H1 (cell line): ENCODE results near the gene PLEKHG5. TPM values are rescaled to one million over a fixed set of nuclear protein-coding genes. Genes with fewer than 3 reads are reported as not detected.

Experiments used
- CTCF ChIA-PET: fragments of 300-600 bp; sonication (Branson Sonifier 250); formaldehyde crosslinking; loops from one replicate; lab custom pipeline; 2021; ENCODE audit not compliant: partially characterized antibody; lab: Charles Lee
- POLR2A ChIA-PET: fragments of 300-600 bp; sonication (Branson Sonifier 250); formaldehyde crosslinking; loops from one replicate; lab custom pipeline; 2021; ENCODE audit warnings: inconsistent platforms; ENCODE audit not compliant: partially characterized antibody; lab: Charles Lee
- DNase-seq, 2 experiments: peaks; one replicate each; pipeline versions ENCODE4 v3.0.0 to v3.0.0-alpha.2; 2010 to 2022; ENCODE audit warnings: low spot score in 2 of 2, low read depth in 1 of 2, mixed read lengths in 1 of 2
- FAIRE-seq: peaks from 2 replicates; lab custom pipeline; 2011; peaks lifted over from hg19 to GRCh38; lab: Jason Lieb, UNC
- H2AFZ ChIP-seq: 2 replicates; pipeline ENCODE4 v1.8.1; 2012; ENCODE audit warnings: low read length, inconsistent platforms
- H2AK5ac ChIP-seq: 2 replicates; pipeline ENCODE4 v1.6.1; 2013; ENCODE audit warnings: low read depth, low read length
- H2BK120ac ChIP-seq: replicated peaks from 2 replicates; pipeline ENCODE3; 2013; ENCODE audit warnings: low read depth, low read length, inconsistent platforms
- H2BK12ac ChIP-seq: 2 replicates; pipeline ENCODE4 v1.6.1; 2013; ENCODE audit warnings: low read depth, low read length
- H2BK15ac ChIP-seq: 2 replicates; pipeline ENCODE4 v1.6.1; 2013; ENCODE audit warnings: low read length
- H2BK20ac ChIP-seq: 2 replicates; pipeline ENCODE4 v1.6.1; 2013; ENCODE audit warnings: low read length
- H2BK5ac ChIP-seq: 2 replicates; pipeline ENCODE4 v1.6.1; 2013; ENCODE audit warnings: low read depth, low read length
- H3K14ac ChIP-seq: 2 replicates; pipeline ENCODE4 v1.6.1; 2013; ENCODE audit warnings: inconsistent platforms; ENCODE audit not compliant: insufficient read length
- H3K18ac ChIP-seq: 2 replicates; pipeline ENCODE4 v1.6.1; 2013; ENCODE audit warnings: low read length; ENCODE audit errors: extremely low read depth
- H3K23ac ChIP-seq: 2 replicates; pipeline ENCODE4 v1.6.1; 2013; ENCODE audit warnings: inconsistent platforms; ENCODE audit not compliant: insufficient read length
- H3K23me2 ChIP-seq: 2 replicates; pipeline ENCODE4 v1.6.1; 2013; ENCODE audit warnings: low read depth, low read length
- H3K27ac ChIP-seq: 2 replicates; pipeline ENCODE4 v1.6.1; 2011; ENCODE audit warnings: low read depth, low read length, inconsistent platforms
- H3K27me3 ChIP-seq, 4 experiments: replicated peaks in 1 of 4; 1 replicate in 1 of 4; 2 replicates in 3 of 4; pipeline versions ENCODE4 v1.6.1 to v1.8.1; 2011 to 2013; ENCODE audit warnings: low read length in 3 of 4, mild to moderate bottlenecking in 3 of 4, inconsistent platforms in 2 of 4, mixed read lengths in 2 of 4, moderate library complexity in 1 of 4; ENCODE audit not compliant: control insufficient read depth in 3 of 4, insufficient read depth in 3 of 4; ENCODE audit errors: extremely low read depth in 1 of 4
- H3K36me3 ChIP-seq, 4 experiments: 2 replicates each; pipeline versions ENCODE4 v1.6.1 to v1.8.1; 2011 to 2013; ENCODE audit warnings: mild to moderate bottlenecking in 4 of 4, low read length in 3 of 4, moderate library complexity in 2 of 4, control low read depth in 1 of 4, inconsistent platforms in 1 of 4; ENCODE audit not compliant: insufficient read depth in 4 of 4, control insufficient read depth in 2 of 4
- H3K4ac ChIP-seq: replicated peaks from 2 replicates; pipeline ENCODE3; 2013; ENCODE audit warnings: low read length, low read depth, mixed read lengths, inconsistent platforms; ENCODE audit not compliant: insufficient read length
- H3K4me1 ChIP-seq, 4 experiments: replicated peaks in 1 of 4; 1 replicate in 1 of 4; 2 replicates in 3 of 4; pipeline versions ENCODE4 v1.6.1 to v1.8.1; 2011 to 2013; ENCODE audit warnings: low read length in 3 of 4, inconsistent platforms in 2 of 4, mixed read lengths in 1 of 4; ENCODE audit not compliant: insufficient read depth in 4 of 4, control insufficient read depth in 3 of 4
- H3K4me2 ChIP-seq, 2 experiments: 2 replicates each; pipeline versions ENCODE4 v1.6.1 to v1.8.1; 2011 to 2013; ENCODE audit warnings: low read depth in 2 of 2, low read length in 2 of 2, control low read depth in 1 of 2, inconsistent platforms in 1 of 2, mild to moderate bottlenecking in 1 of 2; ENCODE audit not compliant: insufficient read depth in 1 of 2
- H3K4me3 ChIP-seq, 4 experiments: fragments of 200-600, 300-600 bp in 1 of 4; sonication (generic), shearing (Covaris generic), sonication (Bioruptor Twin) in 1 of 4; 2 replicates each; pipeline versions ENCODE4 v1.5.1 to v1.8.1; 2011 to 2016; ENCODE audit warnings: low read length in 4 of 4, low read depth in 3 of 4, control low read depth in 2 of 4, inconsistent platforms in 2 of 4, mild to moderate bottlenecking in 2 of 4, mixed read lengths in 1 of 4, moderate library complexity in 1 of 4; ENCODE audit not compliant: insufficient read depth in 2 of 4; ENCODE audit errors: extremely low read depth in 1 of 4
- H3K56ac ChIP-seq: replicated peaks from 2 replicates; pipeline ENCODE3; 2013; ENCODE audit warnings: low read depth, mild to moderate bottlenecking, mixed read lengths, low read length, inconsistent platforms; ENCODE audit not compliant: insufficient read length
- H3K79me1 ChIP-seq: 2 replicates; pipeline ENCODE4 v1.6.1; 2013; ENCODE audit warnings: low read depth, low read length, control low read depth
- H3K79me2 ChIP-seq, 2 experiments: 2 replicates each; pipeline versions ENCODE4 v1.6.1 to v1.8.1; 2012 to 2013; ENCODE audit warnings: low read length in 2 of 2, mild to moderate bottlenecking in 2 of 2, inconsistent platforms in 1 of 2; ENCODE audit not compliant: insufficient read depth in 2 of 2, control insufficient read depth in 1 of 2
- H3K9ac ChIP-seq, 4 experiments: replicated peaks in 1 of 4; 1 replicate in 1 of 4; 2 replicates in 3 of 4; pipeline versions ENCODE4 v1.6.1 to v1.8.1; 2011 to 2013; ENCODE audit warnings: low read depth in 3 of 4, low read length in 3 of 4, control low read depth in 2 of 4, mild to moderate bottlenecking in 2 of 4, moderate library complexity in 2 of 4, inconsistent platforms in 1 of 4; ENCODE audit errors: extremely low read depth in 1 of 4
- H3K9me3 ChIP-seq, 2 experiments: 2 replicates each; pipeline versions ENCODE4 v1.6.1 to v1.8.1; 2012 to 2013; ENCODE audit warnings: mild to moderate bottlenecking in 2 of 2, moderate library complexity in 2 of 2, control low read depth in 1 of 2, inconsistent platforms in 1 of 2, low read depth in 1 of 2, low read length in 1 of 2, mixed read lengths in 1 of 2; ENCODE audit not compliant: insufficient read depth in 2 of 2
- H4K20me1 ChIP-seq, 2 experiments: replicated peaks in 1 of 2; 2 replicates each; pipeline versions ENCODE3 to v1.8.1; 2011 to 2013; ENCODE audit warnings: inconsistent platforms in 2 of 2, low read length in 2 of 2, mild to moderate bottlenecking in 1 of 2; ENCODE audit not compliant: insufficient read depth in 2 of 2, control insufficient read depth in 1 of 2
- H4K5ac ChIP-seq: 2 replicates; pipeline ENCODE4 v1.6.1; 2013; ENCODE audit warnings: low read length, low read depth, mixed read lengths, inconsistent platforms; ENCODE audit not compliant: insufficient read length
- H4K8ac ChIP-seq: 2 replicates; pipeline ENCODE4 v1.8.0; 2013; ENCODE audit warnings: mild to moderate bottlenecking, moderate library complexity, low read length, inconsistent platforms; ENCODE audit not compliant: insufficient read depth; ENCODE audit errors: extremely low read depth
- H4K91ac ChIP-seq: replicated peaks from 2 replicates; pipeline ENCODE3; 2013; ENCODE audit warnings: low read length, mixed read lengths, inconsistent platforms; ENCODE audit not compliant: insufficient read length
- RAD21 ChIP-seq, 2 experiments: IDR thresholded peaks in 1 of 2; conservative IDR thresholded peaks in 1 of 2; 2 replicates each; pipeline ENCODE4 v1.6.1; 2011; ENCODE audit warnings: low read depth in 2 of 2, low read length in 2 of 2, improper control_type of control experiment in 1 of 2, inconsistent platforms in 1 of 2, mild to moderate bottlenecking in 1 of 2, moderate library complexity in 1 of 2
- SIRT6 ChIP-seq: IDR thresholded peaks from one replicate; pipeline ENCODE4 v1.7.1; 2012; ENCODE audit warnings: low read length, inconsistent platforms
- SP1 ChIP-seq: IDR thresholded peaks from 2 replicates; pipeline ENCODE4 v1.6.1; 2011; ENCODE audit warnings: low read depth, low read length
- TAF7 ChIP-seq: optimal IDR thresholded peaks from 2 replicates; pipeline ENCODE3; 2011; ENCODE audit warnings: low read depth, mild to moderate bottlenecking, inconsistent platforms, low read length, moderate library complexity, borderline replicate concordance
- WGBS, 2 experiments: shearing (Covaris generic) in 1 of 2; methylation state at CpG; one replicate each; pipeline versions ENCODE4 v1.1.6 to v1.1.7; 2013 to 2015; ENCODE audit warnings: low lambda C conversion rate in 2 of 2, mixed read lengths in 2 of 2, inconsistent platforms in 1 of 2, low coverage in 1 of 2, missing lambda C conversion rate in 1 of 2; ENCODE audit not compliant: insufficient replicate concordance in 2 of 2, insufficient coverage in 1 of 2, insufficient read length in 1 of 2; ENCODE audit errors: extremely low coverage in 1 of 2, missing lambda C conversion rate in 1 of 2; 5-methylcytosine and 5-hydroxymethylcytosine counted together
- polyA plus RNA-seq, 7 experiments: library from polyadenylated mRNA; depleted of rRNA in 3 of 7; stranded (reverse) in 5 of 7; unstranded in 2 of 7; fragments of >200 nt in 5 of 7; fragments of 200-250 nt in 2 of 7; gene quantifications; 1 replicate in 5 of 7; 2 replicates in 1 of 7; 4 replicates in 1 of 7; pipeline versions ENCODE4 v1.2.1 to v1.2.3, GENCODE V29; 2011 to 2013; ENCODE audit warnings: missing spikeins in 2 of 7, mixed read lengths in 2 of 7
- total RNA-seq: library from RNA; stranded (reverse); fragmentation: NEBNext Ultra II Directional; extraction: Animal tissue kit (Norgen Biotek cat#: 25700); gene quantifications from 2 replicates; pipeline ENCODE4 v1.2.1, GENCODE V29; 2021

PLEKHG5 gene
- total and polyA plus RNA-seq, 2 of the 8 experiments (the other 6 are each of a cell fraction or from before 2014, with no cell fraction given), result 10.4 to 13.8 TPM

DNA sequence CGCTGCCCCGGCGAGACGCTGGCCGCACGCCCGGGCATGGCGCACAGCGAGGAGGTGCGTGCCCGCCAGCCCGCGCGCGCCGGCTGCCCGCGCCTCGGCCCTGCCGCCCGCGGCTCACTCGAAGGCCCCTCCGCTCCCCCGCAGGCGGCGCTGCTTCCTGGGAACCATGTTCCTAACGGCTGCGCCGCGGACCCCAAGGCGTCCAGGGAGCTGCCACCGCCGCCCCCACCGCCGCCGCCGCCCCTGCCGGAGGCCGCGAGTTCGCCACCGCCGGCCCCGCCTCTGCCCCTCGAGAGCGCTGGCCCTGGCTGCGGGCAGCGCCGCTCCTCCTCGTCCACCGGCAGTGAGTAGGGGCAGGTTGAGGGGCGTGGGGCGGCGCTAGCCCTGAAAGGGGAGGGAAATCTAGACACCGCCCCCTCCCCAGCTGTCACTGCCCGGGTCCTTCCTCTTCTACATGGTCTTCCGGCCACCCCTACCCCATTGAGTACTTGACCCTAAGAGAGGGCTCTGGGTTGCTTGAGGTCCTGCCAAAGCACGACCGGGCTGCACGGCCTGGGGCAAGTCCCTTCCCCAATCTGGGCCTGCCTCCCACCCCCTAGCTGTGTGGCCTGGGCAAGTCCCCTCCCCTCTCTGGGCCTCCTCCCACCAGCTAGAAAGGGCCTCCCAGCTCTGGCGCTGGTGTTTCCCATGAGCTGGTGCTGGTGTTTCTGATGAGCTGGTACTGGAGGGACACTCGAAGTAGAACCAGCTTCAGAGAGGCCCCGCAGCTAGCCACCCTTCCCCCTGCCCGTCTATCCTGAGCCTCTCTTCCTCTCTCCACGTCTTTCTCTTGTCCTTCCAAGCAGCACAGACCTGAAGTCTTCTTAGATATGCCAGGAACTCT lies 42.5 kb downstream of the PLEKHG5 start:
- H4K5ac ChIP-seq, result no peak overlapping the region
- no peak overlapping the region for H3K4ac ChIP-seq
- H2AFZ ChIP-seq, result no peak overlapping the region
- H2BK120ac ChIP-seq, result no peak overlapping the region
- peaks cover 10% of the 10 kb centered on the region; the same call in 1 of the 2 replicates for H3K23me2 ChIP-seq
- H4K20me1 ChIP-seq, result peaks cover 0 to 4% of the 10 kb centered on the region in 2 experiments
- no peaks in the 10 kb centered on the region for H3K79me2 ChIP-seq
- no peak overlapping the region for H4K91ac ChIP-seq
- H3K56ac ChIP-seq, result no peak overlapping the region
- peak overlapping the region; percentile 79 for H4K8ac ChIP-seq
- no peaks in the 10 kb centered on the region for H3K36me3 ChIP-seq
- H2BK12ac ChIP-seq, result no peak overlapping the region
- ChIA-PET CTCF (interaction anchor here (0.5 to 16.7 kb wide), 19 partner anchors 8 to 210 kb away, joined by 3 to 168 read pairs (median 8); partner anchors contain the start of genes PLEKHG5 and TNFRSF25), POLR2A (interaction anchor here (0.7 to 12.2 kb wide), 4 partner anchors 14 to 205 kb away, joined by 3 to 123 read pairs (median 9); partner anchors contain the start of genes HES3 and TNFRSF25)
- FAIRE-seq (peak; percentile 93), DNase-seq (peak in 1 of 2 experiments; percentile 86)
- no peak overlapping the region for H2BK15ac ChIP-seq
- no peak overlapping the region for H2BK5ac ChIP-seq
- H2AK5ac ChIP-seq, result no peak overlapping the region
- 0 out of 2 replicates have a peak overlapping the region, but pooled peaks have one; percentile 32 for H2BK20ac ChIP-seq
- no peaks in the 10 kb centered on the region; a peak in 1 of 4 replicates for H3K9me3 ChIP-seq
- no peak overlapping the region for H3K23ac ChIP-seq
- H3K27me3 ChIP-seq, result peaks cover 2 to 16% (median 8%) of the 10 kb centered on the region in 4 experiments; a peak in 6 of 7 replicates
- H3K4me3 ChIP-seq, result peak overlapping the region; percentile 7 to 61 (median 42); a peak in 5 of 8 replicates
- no peak overlapping the region for H3K9ac ChIP-seq
- peak overlapping the region; percentile 78 to 79 for H3K4me2 ChIP-seq
- peaks cover 0 to 28% (median 12%) of the 10 kb centered on the region in 4 experiments; a peak in 6 of 7 replicates for H3K4me1 ChIP-seq
- H3K18ac ChIP-seq, result peak overlapping the region; percentile 52; the same call in 1 of the 2 replicates
- WGBS, 2 experiments, result 3% methylated on average over 18 of the region's 66 CpGs; no CpG with 5 or more reads in 1 of the 2 experiments
- H3K14ac ChIP-seq, result no peak overlapping the region
- no peak overlapping the region for H3K27ac ChIP-seq
- H3K79me1 ChIP-seq, result no peaks in the 10 kb centered on the region
- TF ChIP-seq TAF7 (no peak), SP1 (no peak), SIRT6 (no peak), RAD21 (IDR thresholded peaks at IDR 0.05 in 1 of 2, conservative IDR thresholded peaks at IDR 0.05 in 1 of 2; ENCODE audit: low read depth in 2 of 2, low read length in 2 of 2) (0 out of 4 replicates have a peak, but pooled peaks of 1 of the 2 experiments have one; percentile 3)
